MCF 10A (cell line): ENCODE measurements around the gene PDE4D. TPM values are rescaled to one million over a fixed set of nuclear protein-coding genes. Genes with fewer than 3 reads are reported as not detected.

Experiments used
- BruUV-seq: library from RNA; stranded (reverse); fragments of 400-500 nt; replicated peaks from 2 replicates; lab custom pipeline; 2021; lab: Mats Ljungman, UMichigan
- CTCF ChIA-PET: fragments of 300-600 bp; sonication (Branson Sonifier 250); formaldehyde crosslinking; extraction: SDS; loops from one replicate; lab custom pipeline; 2021; ENCODE audit warnings: antibody characterized with exemption, inconsistent platforms; lab: Yijun Ruan, JAX
- POLR2A ChIA-PET: fragments of 300-600, 350-650 bp; sonication (Branson Sonifier 250); formaldehyde crosslinking; extraction: SDS; loops from one replicate; lab custom pipeline; 2020; ENCODE audit warnings: antibody characterized with exemption, inconsistent platforms; lab: Yijun Ruan, JAX
- DNase-seq: peaks from one replicate; pipeline ENCODE4 v3.0.0-alpha.2; 2018; ENCODE audit not compliant: unreplicated experiment
- H3K27ac Mint-ChIP-seq: one replicate; pipeline ENCODE4 v1.8.0; 2022; ENCODE audit warnings: mild to moderate bottlenecking, low read depth, mixed read lengths; ENCODE audit not compliant: unreplicated experiment
- H3K27me3 Mint-ChIP-seq: one replicate; pipeline ENCODE4 v1.8.0; 2022; ENCODE audit warnings: mixed read lengths; ENCODE audit not compliant: insufficient read depth, unreplicated experiment
- H3K36me3 Mint-ChIP-seq: one replicate; pipeline ENCODE4 v1.8.0; 2022; ENCODE audit warnings: mild to moderate bottlenecking, moderate library complexity, mixed read lengths; ENCODE audit not compliant: insufficient read depth, unreplicated experiment
- H3K4me1 Mint-ChIP-seq: one replicate; pipeline ENCODE4 v1.8.0; 2022; ENCODE audit warnings: mixed read lengths; ENCODE audit not compliant: insufficient read depth, unreplicated experiment
- H3K4me3 Mint-ChIP-seq: one replicate; pipeline ENCODE4 v1.8.0; 2022; ENCODE audit warnings: mild to moderate bottlenecking, moderate library complexity, mixed read lengths; ENCODE audit not compliant: unreplicated experiment
- H3K9me3 Mint-ChIP-seq: one replicate; pipeline ENCODE4 v1.8.0; 2022; ENCODE audit warnings: mixed read lengths; ENCODE audit not compliant: unreplicated experiment
- CTCF ChIP-seq: fragments of 200-600 bp; IDR thresholded peaks from one replicate; pipeline ENCODE4 v1.8.0; 2022; ENCODE audit warnings: antibody characterized with exemption, mild to moderate bottlenecking; ENCODE audit not compliant: unreplicated experiment
- intact Hi-C: fragments of 100-400 bp; cut with micrococcal nuclease; formaldehyde crosslinking; loops from 2 replicates; pipeline ENCODE4 v1.14.1; 2022
- total RNA-seq: library from RNA; stranded (reverse); gene quantifications from 2 replicates; pipeline ENCODE4 v1.2.3, GENCODE V29; 2022

The PDE4D gene
- total RNA-seq, 1 experiment from 2014 or later = 85.0 TPM

GRCh38 chr5:59055745-59056448, 837.6 kb downstream of the PDE4D start:
- Mint-ChIP-seq H3K9me3 (no peaks in the 10 kb centered on the region), H3K4me3 (no peak overlapping the region), H3K4me1 (peaks cover 5% of the 10 kb centered on the region), H3K36me3 (peaks cover 4% of the 10 kb centered on the region), H3K27me3 (no peaks in the 10 kb centered on the region), H3K27ac (no peak overlapping the region)
- no peak for TF ChIP-seq CTCF
- DNase-seq = no peak
- intact Hi-C loops = no loop called here
- ChIA-PET CTCF (interaction anchor here (1.3 to 1.4 kb wide), 3 partner anchors 10 to 118 kb away, joined by 3 to 5 read pairs (median 5); no protein-coding TSS in a partner anchor), POLR2A (interaction anchor here (1.4 kb wide), 1 partner anchor 9 kb away, joined by 5 read pairs; no protein-coding TSS in a partner anchor)
- no TSS peak for BruUV-seq

GRCh38 chr5:59054963-59055528, 838.5 kb downstream of the PDE4D start:
- Mint-ChIP-seq H3K27me3 (no peaks in the 10 kb centered on the region), H3K9me3 (no peaks in the 10 kb centered on the region), H3K36me3 (no peaks in the 10 kb centered on the region), H3K4me3 (no peak overlapping the region), H3K4me1 (peaks cover 5% of the 10 kb centered on the region), H3K27ac (no peak overlapping the region)
- no peak for DNase-seq
- POLR2A ChIA-PET = no interaction called here
- CTCF ChIA-PET = no interaction called here
- intact Hi-C loops = no loop called here
- BruUV-seq = no TSS peak
- no peak for TF ChIP-seq CTCF

GRCh38 chr5:59051951-59052350, 841.6 kb downstream of the PDE4D start:
- intact Hi-C loops = no loop called here
- Mint-ChIP-seq H3K4me3 (no peak overlapping the region), H3K36me3 (no peaks in the 10 kb centered on the region), H3K4me1 (peaks cover 11% of the 10 kb centered on the region), H3K9me3 (no peaks in the 10 kb centered on the region), H3K27ac (no peak overlapping the region), H3K27me3 (no peaks in the 10 kb centered on the region)
- ChIA-PET POLR2A (no interaction called here), CTCF (no interaction called here)
- no peak for DNase-seq
- no TSS peak for BruUV-seq
- no peak for TF ChIP-seq CTCF

GRCh38 chr5:59049095-59049494, 844.4 kb downstream of the PDE4D start:
- ChIA-PET POLR2A (no interaction called here), CTCF (no interaction called here)
- TF ChIP-seq CTCF = no peak
- intact Hi-C loops = no loop called here
- Mint-ChIP-seq H3K27me3 (no peaks in the 10 kb centered on the region), H3K4me1 (peaks cover 6% of the 10 kb centered on the region), H3K27ac (no peak overlapping the region), H3K36me3 (no peaks in the 10 kb centered on the region), H3K9me3 (no peaks in the 10 kb centered on the region), H3K4me3 (no peak overlapping the region)
- no peak for DNase-seq
- no TSS peak for BruUV-seq
